Measurements from ENCODE around the gene ZBTB39. TPM values are rescaled to one million over a fixed set of nuclear protein-coding genes. Genes with fewer than 3 reads are reported as not detected.
"Not testable (repeated sequence)": the region's sequence is repeated elsewhere in the genome, so short reads cannot be mapped to it uniquely, and the experiment has no call there.

The ZBTB39 gene
- total RNA-seq, 2 experiments from 2014 or later: 8.8 to 9.3 TPM

DNA sequence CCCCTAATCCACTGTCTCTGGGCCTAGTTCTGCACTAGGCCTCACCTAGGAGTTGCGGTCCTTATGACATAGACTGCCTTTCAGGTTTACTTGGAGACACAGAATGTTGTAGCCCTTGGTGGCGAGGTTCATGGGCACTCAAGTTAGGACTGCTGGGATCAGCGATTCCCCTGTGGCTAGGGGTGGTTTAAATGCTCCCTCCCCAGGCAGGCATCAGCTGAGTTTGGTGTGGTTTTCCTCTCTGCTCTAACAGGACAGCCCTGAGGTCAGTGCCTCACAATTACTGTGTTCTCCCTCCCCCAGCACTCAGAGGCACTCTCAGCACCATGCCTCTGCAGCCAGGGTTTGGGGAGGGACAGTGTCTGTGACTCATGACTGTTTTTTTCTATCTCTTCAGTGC is 26.7 kb downstream of the ZBTB39 start:
- no peak for ATAC-seq
- peaks cover 2% of the 10 kb centered on the region for H3K36me3 Mint-ChIP-seq
- H3K27me3 Mint-ChIP-seq: no peaks in the 10 kb centered on the region
- no peaks in the 10 kb centered on the region for H3K4me1 Mint-ChIP-seq
- no peaks in the 10 kb centered on the region for H3K9me3 Mint-ChIP-seq (ENCODE audit: low read depth)
- no peak overlapping the region for H3K4me3 Mint-ChIP-seq
- CTCF ChIA-PET: interaction anchor here (1.9 kb wide), 1 partner anchor 8 kb away, joined by 7 read pairs; no protein-coding TSS in a partner anchor
- no peak for DNase-seq
- no peak overlapping the region for H3K27ac Mint-ChIP-seq

DNA sequence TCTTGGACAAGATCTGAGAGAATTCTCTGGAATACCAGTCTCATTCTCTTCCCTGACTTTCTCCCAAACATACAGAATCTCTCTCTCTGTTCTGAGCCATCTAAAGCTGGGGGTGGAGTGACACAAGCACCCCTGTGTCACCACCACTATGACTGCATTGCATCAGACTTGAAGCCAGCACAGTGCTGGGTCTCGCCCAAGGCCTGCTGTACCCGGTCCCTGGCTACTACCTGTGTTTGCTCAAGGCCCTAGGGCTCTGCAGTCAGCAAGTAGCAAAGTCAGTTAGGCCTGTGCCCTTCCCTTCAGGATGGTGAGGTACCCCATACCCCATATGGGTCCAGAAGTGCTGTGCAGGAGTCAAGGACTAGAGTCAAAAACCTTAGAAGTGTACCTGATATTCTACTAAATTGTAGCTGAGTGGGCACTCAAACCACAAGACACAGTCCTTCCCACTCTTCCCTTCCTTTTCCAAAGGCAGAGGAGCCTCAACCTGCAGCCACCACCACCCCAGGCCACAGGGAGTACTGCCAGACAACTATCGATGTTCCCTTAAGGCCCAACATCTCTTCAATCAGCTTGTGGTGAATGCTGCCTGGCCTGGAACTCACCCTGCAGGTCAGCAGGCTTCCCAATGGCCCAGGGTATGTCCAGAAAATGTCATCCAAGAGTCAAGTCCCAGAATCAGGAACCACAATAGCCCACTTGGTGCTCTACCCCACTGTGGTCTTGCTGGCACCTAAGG is 27.8 kb downstream of the ZBTB39 start:
- H3K27me3 Mint-ChIP-seq: no peaks in the 10 kb centered on the region
- H3K4me1 Mint-ChIP-seq: no peaks in the 10 kb centered on the region
- H3K9me3 Mint-ChIP-seq (ENCODE audit: low read depth): no peaks in the 10 kb centered on the region
- ATAC-seq: no peak
- no peak for DNase-seq
- peaks cover 2% of the 10 kb centered on the region for H3K36me3 Mint-ChIP-seq
- no peak overlapping the region for H3K27ac Mint-ChIP-seq
- H3K4me3 Mint-ChIP-seq: no peak overlapping the region
- CTCF ChIA-PET: interaction anchor here (1.9 kb wide), 1 partner anchor 9 kb away, joined by 7 read pairs; no protein-coding TSS in a partner anchor

DNA sequence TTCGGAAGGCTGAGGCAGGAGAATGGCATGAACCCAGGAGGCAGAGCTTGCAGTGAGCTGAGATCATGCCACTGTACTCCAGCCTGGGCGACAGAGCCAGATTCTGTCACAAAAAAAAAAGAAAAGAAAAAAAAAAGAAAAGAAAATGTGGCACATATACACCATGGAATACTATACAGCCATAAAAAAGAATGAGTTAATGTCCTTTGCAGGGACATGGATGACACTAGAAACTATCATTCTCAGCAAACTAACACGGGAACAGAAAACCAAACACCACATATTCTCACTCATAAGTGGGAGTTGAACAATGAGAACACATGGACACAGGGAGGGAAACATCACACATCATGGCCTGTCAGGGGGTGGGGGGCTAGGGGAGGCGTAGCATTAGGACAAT is 29.0 kb downstream of the ZBTB39 start:
- H3K27me3 Mint-ChIP-seq; CTCF ChIA-PET; H3K4me3 Mint-ChIP-seq; H3K27ac Mint-ChIP-seq; DNase-seq; H3K9me3 Mint-ChIP-seq (ENCODE audit: low read depth); H3K36me3 Mint-ChIP-seq; ATAC-seq; H3K4me1 Mint-ChIP-seq: not testable (repeated sequence)

DNA sequence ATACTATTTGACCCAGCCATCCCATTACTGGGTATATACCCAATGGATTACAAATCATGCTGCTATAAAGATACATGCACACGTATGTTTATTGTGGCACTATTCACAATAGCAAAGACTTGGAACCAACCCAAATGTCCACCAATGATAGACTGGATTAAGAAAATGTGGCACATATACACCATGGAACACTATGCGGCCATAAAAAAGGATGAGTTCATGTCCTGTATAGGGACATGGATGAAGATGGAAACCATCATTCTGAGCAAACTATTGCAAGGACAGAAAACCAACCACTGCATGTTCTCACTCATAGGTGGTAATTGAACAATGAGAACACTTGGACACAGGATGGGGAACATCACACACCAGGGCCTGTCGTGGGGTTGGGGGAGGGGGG is 32.1 kb downstream of the ZBTB39 start:
- H3K27me3 Mint-ChIP-seq; DNase-seq; H3K36me3 Mint-ChIP-seq; CTCF ChIA-PET; H3K9me3 Mint-ChIP-seq (ENCODE audit: low read depth); H3K4me1 Mint-ChIP-seq; ATAC-seq; H3K27ac Mint-ChIP-seq; H3K4me3 Mint-ChIP-seq: not testable (repeated sequence)

DNA sequence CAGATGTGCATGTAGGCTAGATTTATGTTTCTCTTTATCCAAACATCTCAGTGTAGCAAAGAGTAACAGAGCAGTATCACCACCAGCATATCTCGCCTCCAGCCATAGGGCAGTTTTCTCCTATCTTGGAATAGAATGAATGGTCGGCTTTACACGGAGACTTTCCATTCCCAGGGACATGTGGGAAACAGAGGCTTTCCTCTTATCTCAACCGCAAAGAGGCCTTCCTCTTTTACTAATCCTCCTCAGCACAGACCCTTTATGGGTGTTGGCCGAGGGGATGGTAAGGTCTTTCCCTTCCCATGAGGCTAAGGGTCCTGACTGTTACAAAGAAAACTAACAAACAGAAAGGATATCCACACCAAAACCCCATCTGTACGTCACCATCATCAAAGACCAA is 37.4 kb downstream of the ZBTB39 start:
- H3K36me3 Mint-ChIP-seq; H3K9me3 Mint-ChIP-seq (ENCODE audit: low read depth); ATAC-seq; CTCF ChIA-PET; H3K27ac Mint-ChIP-seq; DNase-seq; H3K4me3 Mint-ChIP-seq; H3K27me3 Mint-ChIP-seq; H3K4me1 Mint-ChIP-seq: not testable (repeated sequence)

DNA sequence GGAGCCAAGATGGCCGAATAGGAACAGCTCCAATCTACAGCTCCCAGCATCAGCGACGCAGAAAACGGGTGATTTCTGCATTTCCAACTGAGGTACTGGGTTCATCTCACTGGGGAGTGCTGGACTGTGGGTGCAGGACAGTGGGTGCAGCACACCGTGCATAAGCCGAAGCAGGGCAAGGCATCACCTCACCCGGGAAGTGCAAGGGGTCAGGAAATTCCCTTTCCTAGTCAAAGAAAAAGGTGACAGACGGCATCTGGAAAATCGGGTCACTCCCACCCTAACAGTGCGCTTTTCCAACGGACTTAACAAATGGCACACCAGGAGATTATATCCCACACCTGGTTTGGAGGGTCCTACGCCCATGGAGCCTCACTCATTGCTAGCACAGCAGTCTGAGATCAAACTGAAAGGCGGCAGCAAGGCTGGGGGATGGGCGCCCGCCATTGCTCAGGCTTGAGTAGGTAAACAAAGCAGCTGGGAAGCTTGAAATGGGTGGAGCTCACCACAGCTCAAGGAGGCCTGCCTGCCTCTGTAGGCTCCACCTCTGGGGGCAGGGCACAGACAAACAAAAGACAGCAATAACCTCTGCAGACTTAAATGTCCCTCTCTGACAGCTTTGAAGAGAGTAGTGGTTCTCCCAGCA is 40.2 kb downstream of the ZBTB39 start:
- CTCF ChIA-PET; DNase-seq; ATAC-seq; H3K4me1 Mint-ChIP-seq; H3K27me3 Mint-ChIP-seq; H3K4me3 Mint-ChIP-seq; H3K9me3 Mint-ChIP-seq (ENCODE audit: low read depth); H3K36me3 Mint-ChIP-seq; H3K27ac Mint-ChIP-seq: not testable (repeated sequence)

DNA sequence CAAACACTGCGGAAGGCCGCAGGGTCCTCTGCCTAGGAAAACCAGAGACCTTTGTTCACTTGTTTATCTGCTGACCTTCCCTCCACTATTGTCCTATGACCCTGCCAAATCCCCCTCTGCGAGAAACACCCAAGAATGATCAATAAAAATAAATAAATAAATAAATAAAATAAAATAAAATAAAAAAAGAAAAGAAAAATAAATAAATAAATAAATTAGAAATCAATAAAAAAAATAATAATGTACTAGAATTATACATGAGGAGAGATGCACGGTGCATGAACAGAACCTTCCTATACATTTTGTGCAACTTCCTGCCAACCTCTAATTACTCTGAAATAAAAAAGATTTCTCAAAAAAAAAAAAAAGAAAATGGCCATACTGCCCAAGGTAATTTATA is 41.2 kb downstream of the ZBTB39 start:
- peaks cover 12% of the 10 kb centered on the region for H3K27me3 Mint-ChIP-seq
- DNase-seq, H3K36me3 Mint-ChIP-seq: not testable (repeated sequence)

DNA sequence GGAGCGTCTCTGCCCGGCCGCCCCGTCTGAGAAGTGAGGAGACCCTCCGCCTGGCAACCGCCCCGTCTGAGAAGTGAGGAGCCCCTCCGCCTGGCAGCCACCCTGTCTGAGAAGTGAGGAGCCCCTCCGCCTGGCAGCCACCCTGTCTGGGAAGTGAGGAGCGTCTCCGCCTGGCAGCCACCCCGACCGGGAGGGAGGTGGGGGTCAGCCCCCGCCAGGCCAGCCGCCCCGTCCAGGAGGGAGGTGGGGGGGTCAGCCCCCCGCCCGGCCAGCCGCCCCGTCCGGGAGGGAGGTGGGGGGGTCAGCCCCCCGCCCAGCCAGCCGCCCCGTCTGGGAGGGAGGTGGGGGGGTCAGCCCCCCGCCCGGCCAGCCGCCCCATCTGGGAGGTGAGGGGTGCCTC is 42.8 kb downstream of the ZBTB39 start:
- peaks cover 18% of the 10 kb centered on the region for H3K27me3 Mint-ChIP-seq
- H3K4me3 Mint-ChIP-seq; H3K4me1 Mint-ChIP-seq; ATAC-seq; CTCF ChIA-PET; DNase-seq; H3K9me3 Mint-ChIP-seq (ENCODE audit: low read depth); H3K27ac Mint-ChIP-seq; H3K36me3 Mint-ChIP-seq: not testable (repeated sequence)

More for the DNA sequence above, 41.2 kb downstream of the ZBTB39 start:
- H3K4me3 Mint-ChIP-seq; CTCF ChIA-PET; ATAC-seq; H3K4me1 Mint-ChIP-seq; H3K27ac Mint-ChIP-seq; H3K9me3 Mint-ChIP-seq (ENCODE audit: low read depth): not testable (repeated sequence)

DNA sequence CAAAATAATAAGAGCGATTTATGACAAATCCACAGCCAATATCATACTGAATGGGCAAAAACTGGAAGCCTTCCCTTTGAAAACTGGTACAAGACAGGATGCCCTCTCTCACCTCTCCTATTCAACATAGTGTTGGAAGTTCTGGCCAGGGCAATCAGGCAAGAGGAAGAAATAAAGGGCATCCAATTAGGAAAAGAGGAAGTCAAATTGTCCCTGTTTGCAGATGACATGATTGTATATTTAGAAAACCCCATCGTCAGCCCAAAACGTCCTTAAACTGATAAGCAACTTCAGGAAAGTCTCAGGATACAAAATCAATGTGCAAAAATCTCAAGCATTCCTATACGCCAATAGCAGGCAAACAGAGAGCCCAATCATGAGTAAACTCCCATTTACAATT is 44.1 kb downstream of the ZBTB39 start:
- peaks cover 18% of the 10 kb centered on the region for H3K27me3 Mint-ChIP-seq
- H3K4me1 Mint-ChIP-seq; H3K4me3 Mint-ChIP-seq; H3K9me3 Mint-ChIP-seq (ENCODE audit: low read depth); CTCF ChIA-PET; H3K27ac Mint-ChIP-seq; DNase-seq; ATAC-seq; H3K36me3 Mint-ChIP-seq: not testable (repeated sequence)

DNA sequence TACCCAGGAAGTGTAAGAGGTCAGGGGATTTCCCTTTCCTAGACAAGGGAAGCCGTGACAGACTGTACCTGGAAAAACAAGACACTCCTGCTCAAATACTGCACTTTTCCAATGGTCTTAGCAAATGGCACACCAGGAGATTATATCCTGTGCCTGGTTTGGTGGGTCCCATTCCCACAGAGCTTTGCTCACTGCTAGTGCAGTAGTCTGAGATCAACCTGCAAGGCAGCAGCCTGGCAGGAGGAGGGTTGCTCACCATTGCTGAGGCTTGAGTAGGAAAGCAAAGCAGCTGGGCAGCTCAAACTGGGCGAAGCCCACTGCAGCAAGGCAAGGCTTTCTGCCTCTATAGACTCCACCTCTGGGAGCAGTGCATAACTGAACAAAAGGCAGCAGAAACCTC is 47.9 kb downstream of the ZBTB39 start:
- Mint-ChIP-seq H3K4me1 (no peaks in the 10 kb centered on the region), H3K27ac (no peak overlapping the region), H3K4me3 (no peak overlapping the region), H3K9me3 (ENCODE audit: low read depth) (no peaks in the 10 kb centered on the region), H3K27me3 (peaks cover 18% of the 10 kb centered on the region), H3K36me3 (peaks cover 2% of the 10 kb centered on the region)
- no peak for DNase-seq
- CTCF ChIA-PET: interaction anchor here (1.2 kb wide), 1 partner anchor 28 kb away, joined by 3 read pairs; no protein-coding TSS in a partner anchor
- no peak for ATAC-seq

DNA sequence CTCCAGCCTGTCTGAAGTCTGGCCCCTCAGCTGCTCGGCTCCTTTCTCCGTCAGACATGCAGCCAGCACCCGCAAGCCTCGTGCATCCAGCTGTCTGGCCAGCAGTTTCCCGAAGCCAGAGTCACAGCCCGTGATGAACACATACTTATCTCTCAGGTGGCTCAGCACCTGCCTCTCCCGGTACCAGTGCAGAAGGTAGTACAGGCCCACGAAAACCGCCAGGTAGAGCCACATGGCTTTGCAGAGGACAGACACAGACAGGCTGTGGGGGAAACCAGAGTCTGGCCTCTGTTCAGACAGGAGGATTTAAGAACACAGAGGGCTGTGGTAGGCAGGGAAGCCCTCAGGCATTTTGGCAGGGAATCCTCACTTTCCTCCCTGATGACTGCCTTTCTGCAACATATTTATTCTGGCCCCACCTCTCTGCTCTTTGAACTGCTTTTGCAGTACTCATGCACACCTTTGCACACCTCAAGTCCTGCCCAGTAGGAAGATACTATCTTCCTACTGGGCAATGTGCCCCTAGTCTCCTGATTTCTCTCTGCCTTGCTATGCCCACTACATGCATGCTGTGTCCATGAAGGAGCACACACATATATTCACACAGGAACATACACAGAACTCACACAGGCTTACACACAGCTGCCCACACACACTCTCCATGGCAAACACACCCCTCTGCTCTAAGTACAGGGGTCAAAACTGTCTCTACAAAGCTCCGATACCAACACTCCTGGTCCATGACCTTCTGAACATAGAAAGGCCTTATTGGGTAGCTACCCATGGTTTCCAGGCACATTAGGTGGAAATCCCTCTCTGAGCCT is 48.9 kb downstream of the ZBTB39 start, which contains the start of gene RDH16:
Gene RDH16 (minus strand): TSS at position 380 of the 824 bp plus-strand sequence. CDS start 146 bp downstream, at position 234.
- Mint-ChIP-seq H3K9me3 (ENCODE audit: low read depth) (no peaks in the 10 kb centered on the region), H3K4me3 (no peak within 1 kb of the TSS), H3K4me1 (no peaks in the 10 kb centered on the region), H3K36me3 (peaks cover 2% of the 10 kb centered on the region), H3K27ac (no peak within 1 kb of the TSS), H3K27me3 (peaks cover 18% of the 10 kb centered on the region)
- DNase-seq (no peak), ATAC-seq (no peak)
- CTCF ChIA-PET: no interaction called here

DNA sequence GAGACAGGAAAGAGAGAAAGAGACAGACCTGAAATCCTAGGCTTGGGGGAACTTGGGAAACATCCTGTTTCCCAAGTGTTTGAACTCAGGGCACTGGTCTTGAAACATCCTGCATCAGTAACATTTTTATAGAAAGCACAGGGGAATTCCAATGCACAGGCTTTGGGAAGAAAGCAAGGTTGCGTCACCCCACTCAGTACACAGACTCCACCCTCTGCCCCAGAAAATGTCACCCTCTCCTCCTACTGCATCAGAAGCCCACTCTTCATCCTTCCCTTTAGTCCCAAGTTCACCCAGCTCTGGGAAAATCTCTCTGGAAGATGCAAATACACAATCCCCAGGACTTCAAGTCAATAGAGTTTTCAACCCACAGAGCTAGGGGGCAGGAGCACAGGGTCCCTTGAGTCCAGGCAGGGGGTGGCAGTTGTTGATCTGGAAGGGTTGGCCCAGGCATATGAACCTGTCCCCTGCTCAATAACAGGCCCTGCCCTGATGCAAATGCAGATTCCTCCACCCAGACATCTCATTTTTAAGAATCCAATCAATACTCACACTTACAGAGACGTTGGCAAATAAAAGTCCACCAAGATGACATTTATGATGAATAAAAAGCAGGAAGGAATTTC is 50.6 kb downstream of the ZBTB39 start:
- no peak overlapping the region for H3K4me3 Mint-ChIP-seq
- peaks cover 2% of the 10 kb centered on the region for H3K36me3 Mint-ChIP-seq
- CTCF ChIA-PET: no interaction called here
- no peaks in the 10 kb centered on the region for H3K9me3 Mint-ChIP-seq (ENCODE audit: low read depth)
- no peaks in the 10 kb centered on the region for H3K4me1 Mint-ChIP-seq
- no peak overlapping the region for H3K27ac Mint-ChIP-seq
- peaks cover 9% of the 10 kb centered on the region for H3K27me3 Mint-ChIP-seq
- no peak for DNase-seq
- ATAC-seq: no peak

DNA sequence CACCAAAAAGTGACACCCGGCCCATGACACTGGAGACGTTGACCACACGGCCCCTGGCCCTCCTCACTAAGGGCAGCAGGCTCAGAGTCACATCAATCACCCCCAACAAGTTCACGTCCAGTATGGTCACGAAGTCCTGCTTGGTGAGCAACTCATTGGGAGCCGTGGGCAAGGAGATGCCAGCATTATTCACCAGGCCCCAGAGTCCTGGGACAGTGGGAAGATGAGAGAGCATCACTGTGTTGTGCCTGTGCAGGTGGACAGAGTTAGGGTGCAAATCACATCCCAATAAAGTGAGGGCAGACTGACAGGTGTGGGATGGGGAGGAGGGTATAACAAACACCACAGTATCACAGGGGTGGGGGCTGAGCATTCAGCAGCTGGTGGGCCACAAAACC is 51.4 kb downstream of the ZBTB39 start:
- H3K4me1 Mint-ChIP-seq: no peaks in the 10 kb centered on the region
- ATAC-seq: no peak
- H3K36me3 Mint-ChIP-seq: peaks cover 2% of the 10 kb centered on the region
- no peak for DNase-seq
- no peaks in the 10 kb centered on the region for H3K9me3 Mint-ChIP-seq (ENCODE audit: low read depth)
- H3K4me3 Mint-ChIP-seq: no peak overlapping the region
- no peak overlapping the region for H3K27ac Mint-ChIP-seq
- CTCF ChIA-PET: no interaction called here
- H3K27me3 Mint-ChIP-seq: peaks cover 5% of the 10 kb centered on the region
